ENCODE measurements around the gene POGZ. TPM values are rescaled to one million over a fixed set of nuclear protein-coding genes. Genes with fewer than 3 reads are reported as not detected.

POGZ gene
- total RNA-seq, 1 donor from 2014 or later = 132 TPM

DNA sequence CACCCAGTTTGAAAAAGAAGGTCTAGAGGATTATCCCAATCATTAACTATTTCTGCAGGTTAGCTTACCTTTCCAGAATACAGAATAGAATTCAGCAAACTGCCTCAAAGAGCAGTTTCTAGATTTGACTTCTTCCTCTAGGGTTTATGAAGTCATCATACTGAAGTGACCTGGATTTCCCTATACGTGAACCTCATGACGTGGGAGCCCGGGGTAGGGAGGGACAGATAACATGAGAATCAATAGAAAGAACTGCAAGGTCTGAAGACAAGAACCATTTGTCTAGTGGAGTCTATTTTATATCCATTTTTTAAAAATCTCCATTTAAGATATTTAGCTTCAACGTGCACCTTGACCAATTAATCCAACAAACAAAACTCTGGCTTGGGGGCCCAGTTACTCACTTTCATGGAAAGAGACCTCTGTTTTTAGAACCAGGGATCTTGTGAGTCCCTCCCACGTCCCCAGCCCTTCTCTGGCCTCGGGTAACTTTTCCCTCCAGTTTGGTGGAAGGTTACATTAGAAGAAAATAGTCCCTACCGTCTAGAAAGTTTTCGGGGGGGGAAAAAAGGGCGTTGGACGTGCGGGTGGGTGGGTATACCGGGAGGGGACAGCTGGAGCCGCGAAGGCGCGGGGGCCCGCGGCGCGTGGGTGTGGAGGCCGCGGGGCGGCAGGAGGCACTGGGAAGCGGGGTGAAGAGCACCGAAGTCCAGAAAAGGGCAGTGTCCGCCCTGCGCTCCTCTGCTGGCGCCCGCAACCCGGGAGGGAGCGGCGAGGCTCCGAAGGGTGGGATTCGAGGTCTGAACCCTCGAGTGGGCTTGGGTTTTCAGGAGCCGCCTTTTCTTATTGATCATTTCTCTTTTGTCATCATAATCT is 13.8 kb upstream of the POGZ start:
- H3K36me3 Mint-ChIP-seq (ENCODE audit: low read depth, unreplicated experiment) = no peaks in the 10 kb centered on the region
- H3K27ac Mint-ChIP-seq (ENCODE audit: unreplicated experiment) = peak overlapping the region; percentile 52
- TF ChIP-seq CTCF (IDR thresholded peaks at IDR 0.05; ENCODE audit: unreplicated experiment) = no peak
- H3K27me3 Mint-ChIP-seq (ENCODE audit: unreplicated experiment) = peaks cover 3% of the 10 kb centered on the region
- peak overlapping the region; percentile 77 for H3K4me3 Mint-ChIP-seq (ENCODE audit: unreplicated experiment)
- no peaks in the 10 kb centered on the region for H3K9me3 Mint-ChIP-seq (ENCODE audit: unreplicated experiment)
- H3K4me1 Mint-ChIP-seq (ENCODE audit: unreplicated experiment) = peaks cover 8% of the 10 kb centered on the region
- DNase-seq (ENCODE audit: low spot score) = peak; percentile 27

DNA sequence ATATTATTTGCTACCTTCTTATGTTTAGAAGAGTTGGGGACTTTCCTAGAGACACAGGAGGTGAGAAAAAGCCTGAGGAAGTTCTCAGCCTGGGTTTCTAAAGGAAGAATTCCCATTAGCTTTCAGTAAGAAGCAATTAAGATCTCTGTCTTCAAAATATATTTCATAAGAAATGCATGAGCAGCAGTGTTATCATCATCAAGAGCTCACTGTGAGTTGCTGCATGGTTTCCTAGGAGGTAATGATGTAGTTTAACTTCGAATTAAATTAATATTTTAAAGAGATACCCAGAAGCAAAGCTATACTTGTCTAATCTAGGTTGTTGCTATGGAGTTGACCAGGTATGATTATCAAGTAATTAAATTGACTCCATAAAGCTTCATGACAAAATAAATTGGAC is 5.7 kb upstream of the POGZ start:
- Mint-ChIP-seq H3K27ac (ENCODE audit: unreplicated experiment) (no peak overlapping the region), H3K36me3 (ENCODE audit: low read depth, unreplicated experiment) (no peaks in the 10 kb centered on the region), H3K9me3 (ENCODE audit: unreplicated experiment) (no peaks in the 10 kb centered on the region), H3K27me3 (ENCODE audit: unreplicated experiment) (peaks cover 3% of the 10 kb centered on the region), H3K4me3 (ENCODE audit: unreplicated experiment) (no peak overlapping the region), H3K4me1 (ENCODE audit: unreplicated experiment) (peaks cover 9% of the 10 kb centered on the region)
- TF ChIP-seq CTCF (IDR thresholded peaks at IDR 0.05; ENCODE audit: unreplicated experiment) = no peak
- DNase-seq (ENCODE audit: low spot score) = no peak

DNA sequence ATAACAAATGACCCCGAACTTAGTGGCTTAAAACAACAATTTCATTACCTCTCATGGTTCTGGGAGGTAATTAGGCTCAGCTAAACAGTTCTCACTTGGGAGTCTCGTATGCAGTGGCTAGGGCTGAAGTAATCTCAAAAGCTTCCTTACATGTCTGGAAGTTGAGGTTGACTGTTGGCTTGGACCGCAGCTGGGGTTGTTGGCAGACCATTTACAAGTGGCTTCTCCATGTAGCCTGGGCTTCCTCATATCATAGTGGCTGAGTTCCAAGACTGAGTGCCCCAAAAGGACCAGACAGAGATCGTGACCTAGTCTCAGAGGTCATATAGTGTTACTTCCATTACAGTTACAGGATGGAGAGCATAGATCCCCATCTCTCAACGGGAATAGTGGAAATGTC is 2.4 kb upstream of the POGZ start:
- Mint-ChIP-seq H3K4me3 (ENCODE audit: unreplicated experiment) (no peak overlapping the region), H3K36me3 (ENCODE audit: low read depth, unreplicated experiment) (peaks cover 5% of the 10 kb centered on the region), H3K27ac (ENCODE audit: unreplicated experiment) (no peak overlapping the region), H3K27me3 (ENCODE audit: unreplicated experiment) (peaks cover 9% of the 10 kb centered on the region), H3K9me3 (ENCODE audit: unreplicated experiment) (no peaks in the 10 kb centered on the region), H3K4me1 (ENCODE audit: unreplicated experiment) (peaks cover 26% of the 10 kb centered on the region)
- TF ChIP-seq CTCF (IDR thresholded peaks at IDR 0.05; ENCODE audit: unreplicated experiment) = no peak
- DNase-seq (ENCODE audit: low spot score) = no peak

- TF ChIP-seq CTCF (IDR thresholded peaks at IDR 0.05; ENCODE audit: unreplicated experiment) = no peak
- Mint-ChIP-seq H3K4me1 (ENCODE audit: unreplicated experiment) (peaks cover 26% of the 10 kb centered on the region), H3K27ac (ENCODE audit: unreplicated experiment) (peak overlapping the region; percentile 74), H3K9me3 (ENCODE audit: unreplicated experiment) (no peaks in the 10 kb centered on the region), H3K36me3 (ENCODE audit: low read depth, unreplicated experiment) (peaks cover 5% of the 10 kb centered on the region), H3K4me3 (ENCODE audit: unreplicated experiment) (peak overlapping the region; percentile 85), H3K27me3 (ENCODE audit: unreplicated experiment) (peaks cover 9% of the 10 kb centered on the region)
- peak; percentile 59 for DNase-seq (ENCODE audit: low spot score)
Observed at GRCh38 chr1:151458802-151459330, 428 bp downstream of the POGZ start.
